ENCODE results near the gene TMEM89. TPM values are rescaled to one million over a fixed set of nuclear protein-coding genes. Genes with fewer than 3 reads are reported as not detected.

The TMEM89 gene
- total RNA-seq, 1 experiment from 2014 or later, result 0.74 TPM

DNA sequence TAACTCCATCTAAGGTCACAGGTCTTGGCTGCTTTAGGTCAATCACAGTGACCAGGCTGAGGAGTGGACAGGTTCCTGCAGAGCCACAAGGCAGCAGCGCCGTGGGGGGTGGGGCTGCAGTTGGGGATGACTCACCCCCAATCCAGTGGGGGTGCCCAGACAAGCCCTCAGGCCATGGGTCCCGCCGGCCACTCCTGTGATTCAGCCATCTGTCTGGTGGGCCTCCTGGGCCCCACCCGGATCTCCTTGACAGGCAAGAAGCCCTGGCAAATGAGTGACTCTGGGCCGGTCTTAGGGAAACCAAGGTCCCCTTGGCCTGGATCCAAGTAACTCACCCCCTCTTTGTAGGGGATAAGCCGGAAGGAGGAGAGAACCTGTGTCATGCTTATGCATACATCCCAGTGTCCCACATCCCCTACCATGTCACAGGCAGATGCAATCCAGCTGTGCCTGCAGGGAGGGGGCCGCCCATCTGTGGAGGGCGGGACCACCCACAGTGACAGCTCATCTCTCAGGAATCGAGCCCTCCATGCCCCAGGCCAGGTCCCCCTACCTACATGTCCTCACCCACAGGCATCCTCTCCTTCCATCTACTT, 25.9 kb downstream of the TMEM89 start:
- no peak overlapping the region for H3K27ac ChIP-seq (ENCODE audit: insufficient read length, low read depth, low read length)

More for the DNA sequence above, 25.9 kb downstream of the TMEM89 start:
- no peaks in the 10 kb centered on the region for H3K79me1 ChIP-seq (ENCODE audit: insufficient read depth, low read depth, low read length, poor library complexity, severe bottlenecking)
- H3K9ac ChIP-seq (ENCODE audit: extremely low read depth, insufficient read length, low read length), result no peak overlapping the region
- TF ChIP-seq, protein P1, sequence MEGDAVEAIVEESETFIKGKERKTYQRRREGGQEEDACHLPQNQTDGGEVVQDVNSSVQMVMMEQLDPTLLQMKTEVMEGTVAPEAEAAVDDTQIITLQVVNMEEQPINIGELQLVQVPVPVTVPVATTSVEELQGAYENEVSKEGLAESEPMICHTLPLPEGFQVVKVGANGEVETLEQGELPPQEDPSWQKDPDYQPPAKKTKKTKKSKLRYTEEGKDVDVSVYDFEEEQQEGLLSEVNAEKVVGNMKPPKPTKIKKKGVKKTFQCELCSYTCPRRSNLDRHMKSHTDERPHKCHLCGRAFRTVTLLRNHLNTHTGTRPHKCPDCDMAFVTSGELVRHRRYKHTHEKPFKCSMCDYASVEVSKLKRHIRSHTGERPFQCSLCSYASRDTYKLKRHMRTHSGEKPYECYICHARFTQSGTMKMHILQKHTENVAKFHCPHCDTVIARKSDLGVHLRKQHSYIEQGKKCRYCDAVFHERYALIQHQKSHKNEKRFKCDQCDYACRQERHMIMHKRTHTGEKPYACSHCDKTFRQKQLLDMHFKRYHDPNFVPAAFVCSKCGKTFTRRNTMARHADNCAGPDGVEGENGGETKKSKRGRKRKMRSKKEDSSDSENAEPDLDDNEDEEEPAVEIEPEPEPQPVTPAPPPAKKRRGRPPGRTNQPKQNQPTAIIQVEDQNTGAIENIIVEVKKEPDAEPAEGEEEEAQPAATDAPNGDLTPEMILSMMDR (conservative IDR thresholded peaks at IDR 0.05), result no peak
- no peak overlapping the region for H3K23ac ChIP-seq (ENCODE audit: insufficient read length, low read depth, low read length)
- H2AK5ac ChIP-seq (ENCODE audit: insufficient read length, low read length), result no peak overlapping the region
- Mint-ChIP-seq H3K27me3 (ENCODE audit: low read depth) (peaks cover 4% of the 10 kb centered on the region; the same call in 1 of the 2 replicates), H3K4me1 (peaks cover 12 to 21% of the 10 kb centered on the region in 2 experiments), H3K4me3 (no peak overlapping the region), H3K27ac (peak overlapping the region; percentile 60 to 90 (median 83); a peak in 6 of 7 replicates), H3K36me3 (ENCODE audit: insufficient read depth in 1 of 3, low read depth in 3 of 3) (peaks cover 21 to 44% (median 24%) of the 10 kb centered on the region in 3 experiments), H3K9me3 (no peaks in the 10 kb centered on the region)
- H4K91ac ChIP-seq (ENCODE audit: insufficient read length, low read depth, low read length), result no peak overlapping the region
- H2BK120ac ChIP-seq (ENCODE audit: low read depth, low read length, poor library complexity, severe bottlenecking), result no peak overlapping the region
- H3K4me2 ChIP-seq (ENCODE audit: insufficient read depth, insufficient read length, low read length), result no peak overlapping the region
- H3K9me3 ChIP-seq (ENCODE audit: control insufficient read depth, low read depth, low read length), result no peaks in the 10 kb centered on the region
- no CpG with 5 or more reads among the region's 10 CpGs for WGBS (ENCODE audit: extremely low coverage, insufficient read length, low lambda C conversion rate)
- H2BK15ac ChIP-seq (ENCODE audit: low read depth, low read length), result no peak overlapping the region
- H2BK5ac ChIP-seq (ENCODE audit: insufficient read length, low read length), result no peak overlapping the region
- H4K20me1 ChIP-seq (ENCODE audit: control insufficient read depth, insufficient read depth, insufficient read length), result no peaks in the 10 kb centered on the region
- no peak overlapping the region for H4K5ac ChIP-seq (ENCODE audit: insufficient read length, low read depth, low read length)
- no peaks in the 10 kb centered on the region for H3K4me1 ChIP-seq (ENCODE audit: insufficient read depth, low read length)
- no peak overlapping the region for H2BK20ac ChIP-seq (ENCODE audit: low read depth, low read length, poor library complexity, severe bottlenecking)
- H3K23me2 ChIP-seq (ENCODE audit: insufficient read length, low read depth, low read length, poor library complexity, severe bottlenecking), result no peaks in the 10 kb centered on the region
- H4K8ac ChIP-seq (replicated peaks; ENCODE audit: insufficient read length, low read depth, low read length), result no peak overlapping the region
- no peak overlapping the region for H2BK12ac ChIP-seq (ENCODE audit: insufficient read length, low read depth, low read length)
- no peak overlapping the region for H3K18ac ChIP-seq (ENCODE audit: insufficient read length, low read depth, low read length)
- H2AFZ ChIP-seq (ENCODE audit: low read length), result no peak overlapping the region
- no peak overlapping the region for H3K4ac ChIP-seq (ENCODE audit: low read depth, low read length)
- DNase-seq, result peak; percentile 71
- H3K14ac ChIP-seq (ENCODE audit: insufficient read depth, low read length), result no peak overlapping the region
- H3K27me3 ChIP-seq (ENCODE audit: insufficient read depth, low read length), result no peaks in the 10 kb centered on the region
- no peak overlapping the region for H3K56ac ChIP-seq (ENCODE audit: insufficient read length, low read depth, low read length)
- no peak overlapping the region for H3T11ph ChIP-seq (ENCODE audit: low read length)
- H3K79me2 ChIP-seq (ENCODE audit: insufficient read depth, low read length), result no peaks in the 10 kb centered on the region

Measured in H9 (cell line).